ENCODE data around the gene NOX3.
"Not testable (repeated sequence)": the region's sequence is repeated elsewhere in the genome, so short reads cannot be mapped to it uniquely, and the experiment has no call there.

The NOX3 gene

DNA sequence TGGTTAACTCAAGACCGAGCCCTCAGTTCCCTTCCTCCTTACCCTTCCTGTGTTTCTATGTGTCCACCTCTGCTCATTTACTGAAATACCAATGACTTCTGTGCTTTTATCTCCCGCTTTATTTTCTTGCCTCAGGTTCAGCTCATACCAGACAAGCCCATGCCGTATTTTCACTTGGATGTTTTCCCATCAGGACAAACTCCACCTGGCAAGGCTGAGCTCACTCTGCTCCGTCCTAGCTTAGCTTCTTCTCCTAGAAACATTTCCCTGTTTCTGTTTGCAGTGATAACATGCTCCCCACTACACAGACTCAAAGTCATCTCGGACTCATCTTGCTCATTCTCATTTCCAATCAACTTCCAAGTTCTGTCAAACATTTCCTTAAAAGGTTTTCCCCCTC lies 84.4 kb downstream of the NOX3 start:
- DNase-seq (ENCODE audit: low read depth in 2 of 2), result no peak

DNA sequence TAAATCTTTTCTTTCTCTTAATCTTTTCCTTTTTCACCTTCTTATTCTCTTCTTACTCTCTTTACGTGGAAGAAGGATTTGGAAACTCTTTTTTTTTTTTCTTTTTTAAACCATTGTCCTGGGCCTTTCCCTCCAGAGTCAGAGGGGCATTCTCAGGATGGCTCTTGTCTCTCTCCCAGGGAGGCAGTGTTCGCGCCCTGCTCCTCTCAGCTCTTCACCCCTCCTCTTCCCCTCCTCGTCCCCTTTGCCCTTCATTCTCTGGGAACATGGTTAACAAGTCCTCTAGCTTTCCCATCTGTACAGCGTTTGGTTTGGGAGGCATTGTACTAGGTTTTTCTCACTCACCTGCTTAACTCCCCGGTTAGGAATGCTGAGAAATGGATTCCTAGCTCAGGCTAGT lies 89.3 kb downstream of the NOX3 start:
- DNase-seq (ENCODE audit: low read depth in 2 of 2), result no peak

DNA sequence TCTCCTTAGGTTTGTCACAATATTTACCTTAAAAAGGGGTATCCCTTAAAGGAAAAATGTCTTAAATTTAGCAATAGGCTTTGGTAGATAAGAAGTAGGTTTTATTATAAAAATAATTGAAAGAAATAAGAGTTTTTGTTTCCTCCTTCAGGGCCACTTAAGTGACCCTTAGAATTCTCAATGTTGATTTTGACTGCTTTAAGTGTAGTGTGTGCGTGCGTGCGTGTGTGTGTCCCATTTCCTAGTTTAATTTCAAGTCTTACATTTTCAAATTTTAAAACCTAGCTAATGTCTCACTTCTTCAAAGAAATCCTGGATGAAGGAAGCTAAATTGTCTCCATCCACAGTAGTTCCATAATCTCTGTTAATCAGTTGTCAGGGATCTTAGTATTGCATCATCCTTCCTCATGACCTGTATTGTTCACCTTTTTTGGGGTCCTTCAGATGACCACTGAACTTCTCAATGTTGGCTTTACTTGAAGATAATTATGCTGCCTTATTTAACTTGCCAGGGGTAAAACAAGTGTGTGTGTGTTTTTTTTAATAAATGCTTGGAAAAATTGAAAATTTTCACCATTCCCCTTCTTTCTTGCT lies 90.7 kb downstream of the NOX3 start:
- DNase-seq (ENCODE audit: low read depth in 2 of 2), result no peak

DNA sequence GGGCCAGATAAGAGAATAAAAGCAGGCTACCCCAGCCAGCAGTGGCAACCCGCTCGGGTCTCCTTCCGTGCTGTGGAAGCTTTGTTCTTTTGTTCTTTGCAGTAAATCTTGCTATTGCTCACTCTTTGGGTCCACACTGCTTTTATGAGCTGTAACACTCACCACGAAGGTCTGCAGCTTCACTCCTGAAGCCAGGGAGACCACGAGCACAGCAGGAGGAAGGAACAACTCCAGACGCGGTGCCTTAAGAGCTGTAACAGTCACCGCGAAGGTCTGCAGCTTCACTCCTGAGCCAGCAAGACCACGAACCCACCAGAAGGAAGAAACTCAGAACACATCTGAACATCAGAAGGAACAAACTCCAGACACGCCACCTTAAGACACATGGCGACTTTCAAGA lies 91.6 kb downstream of the NOX3 start:
- DNase-seq (ENCODE audit: low read depth in 2 of 2), result not testable (repeated sequence)

DNA sequence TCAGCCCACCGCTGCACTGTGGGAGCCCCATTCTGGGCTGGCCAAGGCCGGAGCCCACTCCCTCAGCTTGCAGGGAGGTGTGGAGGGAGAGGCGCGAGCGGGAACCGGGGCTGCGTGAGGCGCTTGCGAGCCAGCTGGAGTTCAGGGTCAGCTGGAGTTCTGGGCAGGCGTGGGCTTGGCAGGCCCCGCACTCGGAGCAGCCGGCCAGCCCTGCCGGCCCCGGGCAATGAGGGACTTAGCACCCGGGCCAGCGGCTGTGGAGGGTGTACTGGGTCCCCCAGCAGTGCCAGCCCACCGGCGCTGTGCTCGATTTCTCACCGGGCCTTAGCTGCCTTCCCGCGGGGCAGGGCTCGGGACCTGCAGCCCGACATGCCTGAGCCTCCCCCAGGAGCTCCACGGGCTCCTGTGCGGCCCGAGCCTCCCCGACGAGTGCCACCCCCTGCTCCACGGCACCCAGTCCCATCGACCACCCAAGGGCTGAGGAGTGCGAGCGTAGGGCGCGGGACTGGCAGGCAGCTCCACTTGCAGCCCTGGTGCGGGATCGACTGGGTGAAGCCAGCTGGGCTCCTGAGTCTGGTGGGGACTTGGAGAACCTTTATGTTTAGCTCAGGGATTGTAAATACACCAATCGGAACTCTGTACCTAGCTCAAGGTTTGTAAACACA lies 92.5 kb downstream of the NOX3 start:
- not testable (repeated sequence) for DNase-seq (ENCODE audit: low read depth in 2 of 2)

DNA sequence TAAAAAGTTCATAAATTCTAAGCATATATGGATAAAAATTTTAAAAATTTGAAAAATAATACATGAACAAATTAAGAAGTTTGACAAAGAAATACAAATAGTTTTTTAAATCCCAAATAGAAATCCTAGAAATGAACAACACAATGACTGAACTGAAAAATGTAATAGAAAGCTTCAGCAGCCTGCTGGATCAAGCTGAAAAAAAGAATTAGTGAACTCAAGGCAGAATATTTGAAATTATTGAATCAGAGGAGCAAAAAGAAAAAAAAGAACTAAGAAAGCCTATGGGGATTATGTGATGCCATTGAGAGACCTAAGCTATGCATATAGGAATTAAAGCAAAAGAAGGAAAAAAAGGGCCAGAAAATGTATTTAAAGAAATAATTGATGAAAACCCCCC lies 101.5 kb downstream of the NOX3 start:
- DNase-seq (ENCODE audit: low read depth in 2 of 2), result no peak

DNA sequence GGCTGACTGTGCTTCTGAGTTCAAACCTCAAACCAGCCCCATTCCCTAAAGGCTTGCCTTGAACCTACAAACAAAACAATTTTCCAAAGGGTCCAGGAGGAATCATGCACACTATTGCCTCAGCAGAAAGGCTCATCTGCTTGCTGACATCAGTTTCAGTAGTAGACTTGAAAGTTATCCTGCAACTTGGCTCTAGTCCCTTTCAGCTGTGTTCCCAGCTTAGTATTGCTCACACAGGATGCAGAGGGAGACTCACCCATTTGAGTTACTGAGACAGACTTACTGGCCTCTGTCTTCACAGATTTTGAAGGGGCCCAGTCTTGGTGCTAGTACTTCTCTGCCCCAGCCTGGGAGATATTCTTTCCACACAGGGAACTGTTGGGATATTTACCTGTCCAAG lies 102.8 kb downstream of the NOX3 start:
- DNase-seq (ENCODE audit: low read depth in 2 of 2), result no peak

DNA sequence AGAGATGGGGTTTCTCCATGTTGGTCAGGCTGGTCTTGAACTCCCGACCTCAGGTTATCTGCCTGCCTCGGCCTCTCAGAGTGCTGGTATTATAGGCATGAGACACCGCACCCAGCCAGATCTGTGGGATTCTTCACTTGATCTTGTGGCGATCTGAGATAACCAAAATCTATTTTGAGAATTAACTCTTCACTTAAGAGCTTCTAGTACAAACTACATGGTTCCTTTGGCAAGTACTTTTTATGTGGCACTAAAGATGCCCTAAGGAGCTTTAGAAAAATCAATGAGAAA lies 103.6 kb downstream of the NOX3 start:
- DNase-seq (ENCODE audit: low read depth in 2 of 2), result no peak

DNA sequence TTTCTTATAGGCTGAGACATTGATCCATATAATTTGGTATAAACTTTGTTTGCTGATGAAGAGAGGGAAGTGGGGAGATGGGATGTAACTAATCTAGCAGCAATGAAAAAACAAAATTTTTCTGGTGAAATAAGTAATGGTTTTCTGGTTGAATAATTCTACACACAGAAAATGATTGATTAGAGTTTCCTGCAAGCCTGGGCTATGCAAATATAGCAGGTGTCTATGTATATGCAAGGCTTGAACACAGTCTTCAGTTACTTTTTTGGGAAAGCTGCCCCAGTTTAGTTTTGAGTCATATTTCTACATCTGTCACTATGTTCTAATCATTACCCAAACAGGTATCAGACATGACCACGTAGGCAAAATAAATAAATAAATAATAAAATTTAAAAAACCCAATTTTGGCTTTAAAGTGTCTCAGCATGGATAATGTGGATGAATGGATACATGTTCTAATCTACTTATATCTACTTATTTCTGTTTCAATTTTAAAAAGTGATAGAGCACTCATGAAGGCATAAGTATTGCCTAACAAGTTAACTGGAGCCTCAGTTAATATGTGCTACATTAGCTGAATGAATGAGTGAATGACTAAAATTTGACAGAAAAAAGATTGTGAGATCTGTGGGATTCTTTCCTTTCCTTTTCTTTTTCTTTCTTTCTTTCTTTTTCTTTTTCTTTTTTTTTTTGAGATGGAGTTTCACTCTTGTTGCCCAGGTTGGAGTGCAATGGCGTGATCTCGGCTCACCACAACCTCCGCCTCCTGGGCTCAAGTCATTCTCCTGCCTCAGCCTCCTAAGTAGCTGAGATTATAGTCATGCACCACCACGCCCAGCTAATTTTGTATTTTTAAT lies 104.1 kb downstream of the NOX3 start:
- no peak for DNase-seq (ENCODE audit: low read depth in 2 of 2)

DNA sequence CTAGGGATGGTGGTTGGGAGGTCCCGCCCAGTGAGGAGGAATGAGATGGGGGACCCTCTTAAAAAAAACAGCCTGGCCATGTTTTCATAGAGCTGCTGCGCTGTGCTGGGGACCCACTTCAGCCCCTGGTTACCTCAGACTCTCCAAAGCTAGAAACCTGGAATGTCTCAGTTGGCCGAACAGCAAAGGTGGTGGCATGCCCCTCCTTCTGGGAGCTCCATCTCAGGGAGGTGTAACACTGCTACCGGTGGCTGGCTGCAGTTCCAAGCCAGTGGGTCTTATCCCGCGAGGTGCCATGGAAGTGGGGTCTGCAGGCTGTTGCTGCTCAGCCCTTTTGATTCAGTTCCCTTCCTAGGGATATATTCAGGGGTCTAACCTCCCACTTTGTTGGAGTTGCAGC lies 105.7 kb downstream of the NOX3 start:
- no peak for DNase-seq (ENCODE audit: low read depth in 2 of 2)

DNA sequence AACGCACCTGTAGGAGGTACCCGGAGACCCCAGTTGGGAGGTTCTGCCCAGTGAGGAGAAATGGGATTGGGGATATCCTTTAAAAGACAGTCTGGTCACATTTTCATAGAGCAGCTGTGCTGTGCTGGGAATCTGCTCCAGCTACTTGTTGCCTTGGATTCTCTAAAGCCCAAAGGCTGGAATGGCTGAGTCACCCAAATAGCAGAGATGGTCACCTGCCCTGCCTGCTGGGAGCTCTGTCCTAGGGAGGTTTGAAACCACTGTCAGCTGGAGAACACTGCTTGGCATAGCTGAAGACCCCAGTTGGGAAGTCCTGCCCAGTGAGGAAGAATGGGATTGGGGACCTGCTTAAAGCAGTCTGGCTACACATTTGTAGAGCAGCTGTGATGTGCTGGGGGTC lies 106.5 kb downstream of the NOX3 start:
- DNase-seq (ENCODE audit: low read depth in 2 of 2), result no peak

DNA sequence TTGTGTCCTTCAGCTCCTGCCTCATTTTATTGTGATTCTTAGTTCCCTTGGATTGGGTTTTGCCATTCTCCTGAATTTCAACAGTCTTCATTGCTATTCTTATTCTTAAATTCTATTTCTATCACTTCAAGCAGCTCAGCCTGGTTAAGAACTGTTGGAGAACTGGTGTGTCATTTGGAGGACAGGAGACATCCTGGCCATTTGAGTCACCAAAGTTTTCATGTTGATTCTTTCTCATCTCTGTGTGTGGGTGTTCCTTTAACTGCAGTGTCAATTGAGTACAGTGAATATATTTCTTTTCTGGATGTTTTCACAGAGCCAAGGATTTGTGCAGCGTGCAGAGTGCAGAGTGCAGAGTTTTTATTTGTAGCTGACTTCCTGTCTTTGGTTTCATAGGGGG lies 107.8 kb downstream of the NOX3 start:
- DNase-seq (ENCODE audit: low read depth in 2 of 2), result no peak

DNA sequence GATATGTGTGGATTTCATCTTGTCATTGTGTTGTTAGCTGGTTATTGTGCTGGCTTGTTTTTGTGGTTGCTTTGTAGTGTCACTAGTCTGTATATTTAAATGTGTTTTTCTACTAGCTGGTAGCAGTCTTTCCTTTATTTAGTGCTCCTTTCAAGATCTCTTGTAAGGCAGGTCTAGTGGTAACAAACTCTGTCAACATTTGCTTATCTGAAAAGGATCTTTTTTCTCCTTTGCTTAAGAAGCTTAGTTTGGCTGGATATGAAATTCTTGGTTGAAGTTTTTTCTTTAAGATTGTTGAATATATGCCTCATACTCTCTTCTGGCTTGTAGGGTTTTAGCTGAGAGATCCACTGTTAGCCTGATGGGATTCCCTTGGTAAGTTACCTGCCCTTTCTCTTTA lies 108.7 kb downstream of the NOX3 start:
- no peak for DNase-seq (ENCODE audit: low read depth in 2 of 2)

All from activated CD4-positive, alpha-beta T cell treated with anti-CD3 and anti-CD28 coated beads for 24 hours (primary cell).